ENCODE results near the gene GSTO2. TPM values are rescaled to one million over a fixed set of nuclear protein-coding genes. Genes with fewer than 3 reads are reported as not detected.
A peak's percentile ranks its signal among the peaks of the same experiment; 100 is the strongest.

The GSTO2 gene
- total and polyA plus RNA-seq, 2 of the 13 experiments (the other 11 are each of a cell fraction or from before 2014, with no cell fraction given) = 2.1 to 7.9 TPM

- TF ChIP-seq GLMP (CRISPR knock-in tag; IDR thresholded peaks at IDR 0.05; ENCODE audit: borderline replicate concordance) (no peak), IKZF4 (CRISPR knock-in tag; IDR thresholded peaks at IDR 0.05; ENCODE audit: borderline replicate concordance, low read depth, not compliant biosample characterization) (no peak), ATAD3A (CRISPR knock-in tag; IDR thresholded peaks at IDR 0.05) (no peak), CBFB (CRISPR knock-in tag; IDR thresholded peaks at IDR 0.05) (no peak), ZNF34 (CRISPR knock-in tag; IDR thresholded peaks at IDR 0.05; ENCODE audit: borderline replicate concordance) (no peak), ZBTB42 (CRISPR knock-in tag; IDR thresholded peaks at IDR 0.05) (no peak), KLF9 (CRISPR knock-in tag; IDR thresholded peaks at IDR 0.05; ENCODE audit: low read depth) (no peak), ZNF317 (CRISPR knock-in tag; IDR thresholded peaks at IDR 0.05) (no peak), KDM2A (CRISPR knock-in tag; IDR thresholded peaks at IDR 0.05; ENCODE audit: borderline replicate concordance, low read depth) (0 out of 2 replicates have a peak, but pooled peaks have one; percentile 10), HOXA7 (CRISPR knock-in tag; IDR thresholded peaks at IDR 0.05) (0 out of 2 replicates have a peak, but pooled peaks have one; percentile 49), ZNF704 (CRISPR knock-in tag; IDR thresholded peaks at IDR 0.05; ENCODE audit: borderline replicate concordance) (no peak), POGK (CRISPR knock-in tag; conservative IDR thresholded peaks at IDR 0.05) (no peak), ETV5 (CRISPR knock-in tag; IDR thresholded peaks at IDR 0.05; ENCODE audit: borderline replicate concordance) (no peak), BATF2 (CRISPR knock-in tag; IDR thresholded peaks at IDR 0.05) (no peak), KDM1A (CRISPR knock-in tag; IDR thresholded peaks at IDR 0.05) (no peak), BHLHE40 (IDR thresholded peaks at IDR 0.05; ENCODE audit: low read length) (no peak), SMAD3 (CRISPR knock-in tag; IDR thresholded peaks at IDR 0.05) (no peak), MTF2 (CRISPR knock-in tag; IDR thresholded peaks at IDR 0.05; ENCODE audit: borderline replicate concordance) (no peak), ZNF746 (CRISPR knock-in tag; IDR thresholded peaks at IDR 0.05) (no peak), NR2F6 (IDR thresholded peaks at IDR 0.05) (no peak), NR2F6 (CRISPR knock-in tag; IDR thresholded peaks at IDR 0.05) (no peak), DDIT3 (CRISPR knock-in tag; IDR thresholded peaks at IDR 0.05) (no peak), ZXDC (CRISPR knock-in tag; IDR thresholded peaks at IDR 0.05) (no peak)
Observed at GRCh38 chr10:104327745-104328645, 59.0 kb downstream of the GSTO2 start (continued).

All from HepG2 (cell line).